Measurements from ENCODE around the gene SCP2. TPM values are rescaled to one million over a fixed set of nuclear protein-coding genes. Genes with fewer than 3 reads are reported as not detected.
"Not testable (repeated sequence)": the region's sequence is repeated elsewhere in the genome, so short reads cannot be mapped to it uniquely, and the experiment has no call there.

The SCP2 gene
- total RNA-seq, 2 donors from 2014 or later = 124 to 241 TPM

- H3K36me3 ChIP-seq = no peaks in the 10 kb centered on the region
- no peak for DNase-seq (ENCODE audit: low spot score)
- no peak overlapping the region for H3K4me3 ChIP-seq
- no peak overlapping the region for H3K27ac ChIP-seq
- H3K27me3 ChIP-seq (replicated peaks; ENCODE audit: insufficient read depth) = no peaks in the 10 kb centered on the region
- TF ChIP-seq POLR2A (IDR thresholded peaks at IDR 0.05) (no peak), POLR2AphosphoS5 (IDR thresholded peaks at IDR 0.05) (no peak), CTCF (IDR thresholded peaks at IDR 0.05) (no peak)
- H3K4me1 ChIP-seq (replicated peaks) = no peaks in the 10 kb centered on the region
- intact Hi-C loops (cut with DNase I) = no loop called here
- H3K9me3 ChIP-seq = no peaks in the 10 kb centered on the region
- WGBS = 92% methylated on average over 3 of the region's 3 CpGs
Observed at GRCh38 chr1:52976183-52977035, 49.3 kb downstream of the SCP2 start.

- Histone ChIP-seq H3K27me3 (replicated peaks; ENCODE audit: insufficient read depth) (no peaks in the 10 kb centered on the region), H3K4me3 (no peak overlapping the region), H3K36me3 (no peaks in the 10 kb centered on the region), H3K9me3 (no peaks in the 10 kb centered on the region), H3K27ac (no peak overlapping the region), H3K4me1 (replicated peaks) (no peaks in the 10 kb centered on the region)
- 70% methylated on average over 2 of the region's 2 CpGs for WGBS
- no peak for DNase-seq (ENCODE audit: low spot score)
- intact Hi-C loops (cut with DNase I) = no loop called here
- TF ChIP-seq POLR2A (IDR thresholded peaks at IDR 0.05) (no peak), POLR2AphosphoS5 (IDR thresholded peaks at IDR 0.05) (no peak), CTCF (IDR thresholded peaks at IDR 0.05) (no peak)
Observed at GRCh38 chr1:52978045-52978444, 51.0 kb downstream of the SCP2 start.

- not testable (repeated sequence) for H3K4me3 ChIP-seq, H3K36me3 ChIP-seq
Observed at GRCh38 chr1:52992733-52993132, 65.7 kb downstream of the SCP2 start.

GRCh38 chr1:52994656-52995055 lies 67.6 kb downstream of the SCP2 start:
- WGBS = 95% methylated on average over 6 of the region's 6 CpGs
- Histone ChIP-seq H3K27ac (no peak overlapping the region), H3K9me3 (no peaks in the 10 kb centered on the region), H3K4me3 (no peak overlapping the region), H3K4me1 (replicated peaks) (no peaks in the 10 kb centered on the region), H3K27me3 (replicated peaks; ENCODE audit: insufficient read depth) (no peaks in the 10 kb centered on the region), H3K36me3 (no peaks in the 10 kb centered on the region)
- TF ChIP-seq CTCF (IDR thresholded peaks at IDR 0.05) (no peak), POLR2AphosphoS5 (IDR thresholded peaks at IDR 0.05) (no peak)
- intact Hi-C loops (cut with DNase I) = no loop called here
- no peak for DNase-seq (ENCODE audit: low spot score)

More at GRCh38 chr1:52992733-52993132, 65.7 kb downstream of the SCP2 start:
- H3K9me3 ChIP-seq; DNase-seq (ENCODE audit: low spot score); H3K27me3 ChIP-seq (replicated peaks; ENCODE audit: insufficient read depth); H3K4me1 ChIP-seq (replicated peaks); H3K27ac ChIP-seq; intact Hi-C loops (cut with DNase I): not testable (repeated sequence)

- H3K36me3 ChIP-seq = no peaks in the 10 kb centered on the region
- TF ChIP-seq CTCF (IDR thresholded peaks at IDR 0.05) (no peak), POLR2A (IDR thresholded peaks at IDR 0.05) (no peak), POLR2AphosphoS5 (IDR thresholded peaks at IDR 0.05) (no peak)
- no peak overlapping the region for H3K4me3 ChIP-seq
- DNase-seq (ENCODE audit: low spot score) = no peak
- H3K27ac ChIP-seq = no peak overlapping the region
- H3K27me3 ChIP-seq (replicated peaks; ENCODE audit: insufficient read depth) = no peaks in the 10 kb centered on the region
- intact Hi-C loops (cut with DNase I) = no loop called here
- H3K4me1 ChIP-seq (replicated peaks) = no peaks in the 10 kb centered on the region
- H3K9me3 ChIP-seq = no peaks in the 10 kb centered on the region
Observed at GRCh38 chr1:52996653-52997052, 69.6 kb downstream of the SCP2 start.
